Liver (tissue), 9 donors: ENCODE results near the gene WIF1. TPM values are rescaled to one million over a fixed set of nuclear protein-coding genes. Genes with fewer than 3 reads are reported as not detected.

ENCODE experiments used
- DNase-seq: peaks from one replicate; pipeline ENCODE4 v3.0.0-alpha.2; 2017; ENCODE audit warnings: low spot score
- H3K27ac ChIP-seq, 2 donors: one replicate each; pipeline ENCODE4 v1.7.0; 2013; ENCODE audit warnings: inconsistent platforms in 2 of 2, low read length in 2 of 2, control low read depth in 1 of 2, low read depth in 1 of 2, mild to moderate bottlenecking in 1 of 2
- H3K27me3 ChIP-seq, 4 donors: one replicate each; pipeline versions ENCODE4 v1.6.1 to v1.7.0; 2013; ENCODE audit warnings: low read length in 3 of 4, inconsistent platforms in 1 of 4, mild to moderate bottlenecking in 1 of 4, moderate library complexity in 1 of 4; ENCODE audit not compliant: control insufficient read depth in 4 of 4, insufficient read depth in 4 of 4
- H3K36me3 ChIP-seq, 4 donors: one replicate each; pipeline versions ENCODE4 v1.6.1 to v1.7.0; 2013; ENCODE audit warnings: low read length in 3 of 4, mild to moderate bottlenecking in 3 of 4, low read depth in 1 of 4, moderate library complexity in 1 of 4; ENCODE audit not compliant: control insufficient read depth in 4 of 4, insufficient read depth in 3 of 4
- H3K4me1 ChIP-seq, 4 donors: one replicate each; pipeline versions ENCODE4 v1.6.1 to v1.7.0; 2013; ENCODE audit warnings: low read length in 3 of 4, mild to moderate bottlenecking in 3 of 4, moderate library complexity in 1 of 4; ENCODE audit not compliant: control insufficient read depth in 4 of 4, insufficient read depth in 4 of 4
- H3K4me3 ChIP-seq, 3 donors: one replicate each; pipeline versions ENCODE4 v1.6.1 to v1.7.0; 2013; ENCODE audit warnings: low read length in 3 of 3, control low read depth in 1 of 3, low read depth in 1 of 3, mild to moderate bottlenecking in 1 of 3
- H3K9ac ChIP-seq, 2 donors: one replicate each; pipeline ENCODE4 v1.7.0; 2013; ENCODE audit warnings: low read length in 2 of 2, mild to moderate bottlenecking in 2 of 2, moderate library complexity in 2 of 2, control low read depth in 1 of 2, low read depth in 1 of 2
- H3K9me3 ChIP-seq, 4 donors: one replicate each; pipeline versions ENCODE4 v1.6.1 to v1.7.0; 2013; ENCODE audit warnings: low read length in 3 of 4; ENCODE audit not compliant: control insufficient read depth in 4 of 4
- ATF3 ChIP-seq: IDR thresholded peaks from 2 replicates; pipeline ENCODE4 v1.6.1; 2016; ENCODE audit warnings: antibody characterized with exemption
- CTCF ChIP-seq: fragments of 150-350 bp; IDR thresholded peaks from 2 replicates; pipeline ENCODE4 v1.5.1; 2017; ENCODE audit warnings: improper control_type of control experiment, low read depth, low read length; ENCODE audit not compliant: missing input control
- EGR1 ChIP-seq, 2 donors: IDR thresholded peaks; 2 replicates each; pipeline ENCODE4 v1.6.1; 2016 to 2018; ENCODE audit warnings: antibody characterized with exemption in 2 of 2, low read depth in 2 of 2
- FOXA1 ChIP-seq: IDR thresholded peaks from 2 replicates; pipeline ENCODE4 v1.6.1; 2016; ENCODE audit warnings: antibody characterized with exemption
- FOXA2 ChIP-seq: IDR thresholded peaks from 2 replicates; pipeline ENCODE4 v1.6.1; 2016; ENCODE audit warnings: antibody characterized with exemption
- GABPA ChIP-seq, 2 donors: IDR thresholded peaks in 1 of 2; conservative IDR thresholded peaks in 1 of 2; 2 replicates each; pipeline ENCODE4 v1.6.1; 2016; ENCODE audit warnings: antibody characterized with exemption in 2 of 2, mild to moderate bottlenecking in 1 of 2, moderate library complexity in 1 of 2
- HNF4A ChIP-seq, 2 donors: conservative IDR thresholded peaks; 2 replicates each; pipeline ENCODE4 v1.6.1; 2016; ENCODE audit warnings: antibody characterized with exemption in 2 of 2, mild to moderate bottlenecking in 2 of 2
- HNF4G ChIP-seq: IDR thresholded peaks from 2 replicates; pipeline ENCODE4 v1.6.1; 2016; ENCODE audit warnings: antibody characterized with exemption
- JUND ChIP-seq, 2 donors: IDR thresholded peaks; 2 replicates each; pipeline ENCODE4 v1.6.1; 2016; ENCODE audit warnings: antibody characterized with exemption in 2 of 2
- MAX ChIP-seq: IDR thresholded peaks from 2 replicates; pipeline ENCODE4 v1.6.1; 2016; ENCODE audit warnings: antibody characterized with exemption
- NR2F2 ChIP-seq: IDR thresholded peaks from 2 replicates; pipeline ENCODE4 v1.6.1; 2016; ENCODE audit warnings: antibody characterized with exemption
- RAD21 ChIP-seq, 2 donors: IDR thresholded peaks; 2 replicates each; pipeline ENCODE4 v1.6.1; 2016; ENCODE audit warnings: antibody characterized with exemption in 2 of 2, mild to moderate bottlenecking in 2 of 2
- REST ChIP-seq: IDR thresholded peaks from 2 replicates; pipeline ENCODE4 v1.6.1; 2016; ENCODE audit warnings: antibody characterized with exemption, mild to moderate bottlenecking
- RXRA ChIP-seq, 2 donors: IDR thresholded peaks; 2 replicates each; pipeline ENCODE4 v1.6.1; 2017 to 2018; ENCODE audit warnings: antibody characterized with exemption in 2 of 2, mild to moderate bottlenecking in 1 of 2
- SP1 ChIP-seq: IDR thresholded peaks from 2 replicates; pipeline ENCODE4 v1.6.1; 2018; ENCODE audit warnings: antibody characterized with exemption, mild to moderate bottlenecking
- TAF1 ChIP-seq: conservative IDR thresholded peaks from 2 replicates; pipeline ENCODE4 v1.6.1; 2016; ENCODE audit warnings: antibody characterized with exemption, mild to moderate bottlenecking
- YY1 ChIP-seq: IDR thresholded peaks from 2 replicates; pipeline ENCODE4 v1.6.1; 2016; ENCODE audit warnings: antibody characterized with exemption, mild to moderate bottlenecking
- ZBTB33 ChIP-seq: IDR thresholded peaks from 2 replicates; pipeline ENCODE4 v1.6.1; 2016; ENCODE audit warnings: antibody characterized with exemption
- polyA plus RNA-seq, 2 donors: library from polyadenylated mRNA; stranded (reverse) in 1 of 2; unstranded in 1 of 2; fragments of 200-250 nt in 1 of 2; fragments of >200 nt in 1 of 2; fragmentation: Nextera tagmentation in 1 of 2; extraction: Ambion mirVana in 1 of 2; gene quantifications; one replicate each; pipeline versions ENCODE4 v1.2.1 to v1.2.3, GENCODE V29; 2013 to 2015
- total RNA-seq, 2 donors: library from RNA; depleted of rRNA; stranded (reverse); fragments of >200 nt; gene quantifications; one replicate each; pipeline ENCODE4 v1.2.3, GENCODE V29; 2014
- donor health status: healthy.
- donor health status: healthy.
- donor health status: healthy.
- donor health status: healthy.
- donor health status: healthy.

The WIF1 gene
- total and polyA plus RNA-seq, 4 donors, result not detected

- no peaks in the 10 kb centered on the region for H3K27me3 ChIP-seq
- no peak for TF ChIP-seq FOXA2
- no peak for TF ChIP-seq CTCF
- TF ChIP-seq REST, result no peak
- TF ChIP-seq EGR1 (IDR thresholded peaks at IDR 0.05; ENCODE audit: low read depth in 2 of 2), result no peak
- no peak for TF ChIP-seq YY1
- no peak for TF ChIP-seq ATF3
- TF ChIP-seq HNF4A (conservative IDR thresholded peaks at IDR 0.05), result no peak
- TF ChIP-seq GABPA (IDR thresholded peaks at IDR 0.05 in 1 of 2, conservative IDR thresholded peaks at IDR 0.05 in 1 of 2), result no peak
- no peak for TF ChIP-seq SP1
- no peak for TF ChIP-seq NR2F2
- TF ChIP-seq TAF1, result no peak
- TF ChIP-seq HNF4G, result no peak
- TF ChIP-seq ZBTB33, result no peak
- no peak for TF ChIP-seq FOXA1
- no peak for TF ChIP-seq RXRA (IDR thresholded peaks at IDR 0.05)
- TF ChIP-seq MAX, result no peak
- no peak for TF ChIP-seq RAD21 (IDR thresholded peaks at IDR 0.05)
- TF ChIP-seq JUND (IDR thresholded peaks at IDR 0.05), result no peak
- no peak for DNase-seq
- H3K9ac ChIP-seq, result no peak overlapping the region
- H3K4me3 ChIP-seq, result no peak overlapping the region
- H3K36me3 ChIP-seq, result no peaks in the 10 kb centered on the region
- H3K4me1 ChIP-seq, result no peaks in the 10 kb centered on the region
- H3K9me3 ChIP-seq, result no peaks in the 10 kb centered on the region
- H3K27ac ChIP-seq, result no peak overlapping the region
Measured at GRCh38 chr12:65152012-65152411, 30.9 kb upstream of the WIF1 start.
